Stimulated activated CD4-positive, alpha-beta T cell treated with anti-CD3 and anti-CD28 coated beads, Interleukin-1b, Interleukin-23, amount 100 ng/mL, for 24 hours (primary cell): ENCODE results near the gene CCDC187.

ENCODE experiments used
- DNase-seq, 4 experiments: peaks; one replicate each; pipeline ENCODE4 v3.0.0-alpha.2; 2020; ENCODE audit warnings: low read depth in 4 of 4, low spot score in 1 of 4

CCDC187 gene

DNA sequence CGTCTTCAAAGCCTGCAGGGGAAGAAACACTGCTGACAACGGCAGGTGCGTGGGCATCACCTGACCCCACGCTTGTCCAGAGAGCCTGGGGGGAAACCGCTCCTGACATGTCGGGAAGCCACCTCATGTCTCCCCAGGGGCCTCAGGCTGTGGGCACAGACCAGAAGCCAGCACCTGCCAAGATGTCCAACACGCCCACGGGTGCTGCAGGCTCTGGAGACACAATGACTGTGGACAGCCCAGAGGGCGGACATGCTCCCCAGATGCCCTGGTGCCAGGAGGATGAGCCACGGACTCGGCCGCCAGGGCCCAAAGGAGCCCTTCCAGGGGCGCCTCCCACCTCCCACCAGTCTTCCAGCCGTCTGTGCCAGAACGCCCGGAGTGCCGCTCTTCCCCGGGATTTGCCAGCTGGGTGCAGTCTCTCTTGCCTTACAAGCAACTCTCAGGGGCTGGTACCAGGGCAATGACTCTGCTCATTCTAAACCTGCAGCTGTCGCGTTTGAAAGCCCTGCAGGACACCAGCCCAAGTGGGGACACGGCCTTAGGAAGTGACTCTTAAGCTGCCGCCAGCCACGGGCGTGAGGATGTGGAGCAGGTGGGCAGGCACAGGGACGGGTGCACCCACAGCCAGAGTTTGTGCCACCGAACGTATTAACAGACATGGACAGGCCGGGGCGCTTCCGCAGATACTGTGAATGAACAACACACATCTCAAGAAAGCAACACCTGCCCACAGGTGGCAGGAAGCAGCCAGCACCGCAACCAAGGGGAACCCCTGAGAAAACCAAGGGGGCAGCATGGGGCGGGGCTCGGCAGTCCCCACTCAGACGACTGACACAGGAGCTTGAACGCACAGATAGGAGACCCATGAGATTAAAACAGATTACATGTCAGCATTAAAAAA is 92.2 kb downstream of the CCDC187 start:
- no peak for DNase-seq

DNA sequence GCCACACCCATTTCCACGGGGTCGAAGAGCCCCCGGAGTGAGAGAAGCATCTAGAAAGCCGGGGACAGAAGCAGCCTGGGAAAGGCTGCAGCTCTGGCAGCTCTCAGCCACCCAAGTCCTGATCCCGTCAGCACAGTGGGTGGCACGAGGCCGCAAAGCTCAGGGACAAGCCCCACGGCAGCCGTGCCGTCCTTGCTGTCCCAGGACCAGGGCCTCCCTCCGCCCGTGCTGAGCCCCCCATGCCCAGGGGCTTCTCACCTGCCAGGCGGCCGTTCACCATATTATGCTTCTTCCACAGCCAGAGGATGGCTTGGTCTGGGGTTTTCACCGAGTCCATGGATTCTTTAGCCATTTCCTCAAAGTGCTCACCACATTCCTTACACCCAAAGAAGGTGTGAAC is 92.9 kb downstream of the CCDC187 start:
- DNase-seq, result no peak

DNA sequence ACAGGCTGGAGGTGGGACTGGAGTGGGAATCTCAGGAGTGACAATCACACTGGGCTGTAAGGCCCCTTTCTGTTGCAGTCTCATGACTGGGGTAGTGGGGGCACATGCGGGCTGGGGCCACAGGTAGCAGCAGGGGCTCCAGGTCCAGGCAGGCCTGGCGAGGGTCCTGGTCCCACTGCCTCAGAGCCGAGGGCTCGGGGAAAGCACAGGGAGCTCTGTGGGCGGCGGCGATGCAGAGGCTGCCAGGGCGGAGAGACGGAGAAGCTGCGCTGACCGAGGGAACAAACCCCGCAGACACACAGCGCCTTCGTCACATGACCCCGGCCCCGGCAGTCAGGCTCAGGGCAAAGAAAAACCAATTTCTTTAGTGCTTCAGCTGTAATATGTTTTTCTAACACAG is 93.6 kb downstream of the CCDC187 start:
- no peak for DNase-seq

DNA sequence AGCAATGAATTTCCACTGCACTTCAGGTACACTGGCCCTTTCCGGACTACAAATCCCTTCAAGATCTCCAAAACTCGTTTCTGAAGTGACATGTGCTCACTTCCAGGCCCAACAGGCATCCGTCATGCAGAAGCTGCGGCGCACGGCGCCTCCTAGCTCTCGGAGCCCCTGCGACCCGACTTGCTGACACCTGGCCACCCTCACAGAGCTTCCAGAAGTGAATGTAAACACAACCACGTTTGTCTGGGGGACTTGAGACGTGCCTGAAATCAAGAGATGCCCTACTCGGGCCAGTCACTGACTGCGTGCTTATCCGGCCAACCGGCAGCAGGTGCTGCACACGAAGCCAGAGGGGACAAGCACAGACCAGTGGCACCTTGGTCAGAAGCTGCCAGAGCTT is 94.1 kb downstream of the CCDC187 start:
- DNase-seq, result no peak

DNA sequence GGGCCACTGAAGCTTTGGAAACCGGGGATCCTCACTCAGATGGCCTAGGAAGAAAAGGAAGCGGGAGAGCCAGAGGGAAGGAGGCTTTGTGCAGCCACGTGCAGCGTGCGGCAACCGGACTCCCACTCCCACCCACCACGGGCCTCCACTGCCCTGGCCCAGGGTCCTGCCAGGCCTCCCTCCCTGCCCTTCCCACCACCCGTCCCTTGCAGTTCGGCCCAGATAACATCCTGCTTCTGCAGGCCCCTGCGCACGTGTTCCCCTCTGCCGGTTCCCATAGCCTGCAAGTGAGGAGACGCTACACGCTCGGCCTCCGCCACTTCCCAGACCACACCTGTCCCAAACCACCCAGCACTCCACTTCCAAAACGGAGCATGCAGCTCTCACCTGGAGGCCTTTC is 94.7 kb downstream of the CCDC187 start:
- no peak for DNase-seq

DNA sequence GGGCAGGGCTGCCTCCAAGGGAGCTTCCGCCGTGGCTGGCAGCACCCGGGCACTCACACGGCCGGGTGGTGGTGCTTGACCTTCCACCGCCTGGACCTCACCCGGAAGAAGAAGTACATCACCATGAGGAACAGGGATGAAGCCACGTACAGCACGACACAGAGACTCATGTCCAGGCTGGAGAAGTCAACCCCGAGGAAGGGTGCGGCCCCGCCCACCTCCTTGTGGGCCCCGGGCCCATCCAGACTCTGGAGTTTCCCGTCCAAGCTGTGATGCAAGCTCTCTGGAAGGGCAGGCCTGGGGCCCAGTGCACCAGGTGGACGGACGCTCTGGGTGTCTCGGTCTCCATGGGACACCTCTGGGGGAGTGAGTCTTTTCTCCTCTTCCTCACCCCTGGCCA is 95.2 kb downstream of the CCDC187 start:
- DNase-seq, result no peak

DNA sequence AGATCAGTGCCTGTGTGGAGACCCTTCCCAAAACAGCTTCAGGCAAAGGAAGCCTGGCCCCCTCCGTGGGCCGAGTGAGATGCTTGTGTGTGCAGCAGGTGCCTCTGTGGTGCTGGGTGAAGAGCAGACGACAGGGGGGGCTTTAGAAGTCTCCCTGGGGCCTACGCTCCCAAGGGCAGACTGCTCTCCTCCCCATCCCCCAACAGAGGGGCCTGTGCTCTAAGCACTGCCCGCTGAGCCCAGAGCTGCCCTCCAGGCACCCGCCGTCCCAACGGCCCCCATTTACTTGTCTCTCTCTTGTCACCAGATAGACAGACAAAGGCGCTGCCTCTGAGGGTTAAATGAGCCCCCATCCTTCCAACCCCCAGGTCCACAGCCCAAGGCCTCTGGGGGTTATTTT is 96.3 kb downstream of the CCDC187 start:
- no peak for DNase-seq

DNA sequence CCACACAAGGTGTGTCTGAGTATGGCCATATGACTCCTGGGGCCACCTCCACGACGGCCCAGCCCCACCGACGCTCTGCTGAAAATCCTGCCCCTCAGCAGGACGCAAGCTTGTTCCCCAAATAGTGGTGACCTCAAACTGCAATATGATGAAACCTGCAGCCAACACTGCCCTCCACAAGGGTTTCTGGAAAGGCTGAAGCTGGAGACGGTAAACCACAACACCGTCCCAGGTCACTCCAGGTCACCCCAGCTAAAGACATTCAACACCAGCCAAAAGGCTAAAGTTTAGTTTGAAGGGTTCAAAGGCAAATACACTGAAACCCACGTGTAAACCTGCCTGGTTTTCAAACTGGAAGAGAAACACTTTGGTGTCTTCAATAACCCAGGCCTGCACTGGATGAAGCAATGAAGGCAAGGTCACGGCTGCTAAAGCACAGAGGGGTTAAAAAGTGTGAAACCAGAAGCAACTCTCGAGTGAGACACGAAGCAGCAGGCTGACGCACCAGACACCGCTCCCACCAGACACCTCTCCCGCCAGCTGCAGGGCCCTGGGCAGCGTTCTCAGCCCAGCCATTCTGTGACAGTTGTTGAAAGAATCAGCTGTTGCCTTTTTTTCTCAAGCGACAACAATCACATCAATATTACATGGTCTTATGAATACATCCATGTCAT is 97.2 kb downstream of the CCDC187 start:
- DNase-seq, result no peak

DNA sequence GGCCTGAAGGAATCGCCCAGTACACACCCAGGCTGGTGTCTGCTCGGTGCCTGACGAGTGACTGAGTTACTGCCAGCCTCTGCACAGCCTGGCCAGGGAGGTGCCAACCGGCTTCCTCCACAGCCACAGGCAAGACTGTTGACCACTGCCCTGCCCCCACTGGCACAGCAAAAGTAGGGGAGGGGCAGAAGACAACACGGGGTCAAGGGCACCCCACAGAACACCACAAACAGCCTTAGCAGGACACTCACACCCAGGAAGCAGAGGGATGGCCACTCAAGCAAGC is 98.2 kb downstream of the CCDC187 start:
- no peak for DNase-seq

DNA sequence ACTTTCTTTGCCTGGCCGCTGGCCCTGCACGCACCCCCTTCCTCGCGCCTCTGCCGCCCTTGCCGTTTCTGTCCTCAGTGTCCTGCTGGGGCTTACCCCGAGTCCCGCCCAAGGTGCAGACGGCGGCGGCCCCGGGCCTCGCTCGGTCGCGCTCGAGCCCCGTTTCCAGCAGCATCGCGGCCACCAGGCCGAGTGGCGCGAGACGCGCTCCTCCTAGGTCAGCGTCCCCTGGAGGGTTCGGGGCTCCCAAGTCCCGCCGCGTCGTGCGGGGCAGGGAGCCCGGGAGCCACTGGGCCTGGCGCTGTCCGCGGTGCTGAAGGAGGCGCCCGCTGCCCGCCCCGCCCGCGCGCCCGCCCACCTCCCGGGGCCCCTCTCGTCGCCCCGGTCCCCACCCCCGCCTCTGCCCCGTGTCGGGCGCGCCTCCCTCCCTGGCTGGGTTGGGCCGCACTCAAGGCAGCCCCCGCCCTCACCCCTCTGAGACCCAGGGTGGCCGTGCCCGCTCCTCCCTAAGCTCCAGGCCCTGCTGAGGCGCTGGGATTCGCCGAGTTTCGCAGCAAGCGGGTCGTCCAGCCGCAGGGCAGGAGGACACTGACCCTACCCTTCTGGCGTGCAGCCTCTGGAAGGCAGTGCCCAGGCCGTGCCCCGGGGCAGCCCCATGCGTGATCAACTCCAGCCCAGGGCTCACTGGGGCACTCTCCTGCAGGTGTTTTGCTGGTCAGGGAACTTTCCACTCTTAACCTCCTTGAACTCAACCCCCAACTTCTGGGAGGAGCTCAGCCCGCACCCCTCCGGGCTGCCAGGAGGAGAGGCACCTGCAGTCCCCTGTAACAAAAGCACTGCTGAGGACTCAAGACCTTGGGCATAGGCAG is 98.8 kb downstream of the CCDC187 start, which contains the start of gene LHX3:
TSS of gene LHX3 (minus strand) at position 291 of the 869 bp plus-strand sequence. CDS start at position 175, 116 bp downstream.
- DNase-seq, result no peak

DNA sequence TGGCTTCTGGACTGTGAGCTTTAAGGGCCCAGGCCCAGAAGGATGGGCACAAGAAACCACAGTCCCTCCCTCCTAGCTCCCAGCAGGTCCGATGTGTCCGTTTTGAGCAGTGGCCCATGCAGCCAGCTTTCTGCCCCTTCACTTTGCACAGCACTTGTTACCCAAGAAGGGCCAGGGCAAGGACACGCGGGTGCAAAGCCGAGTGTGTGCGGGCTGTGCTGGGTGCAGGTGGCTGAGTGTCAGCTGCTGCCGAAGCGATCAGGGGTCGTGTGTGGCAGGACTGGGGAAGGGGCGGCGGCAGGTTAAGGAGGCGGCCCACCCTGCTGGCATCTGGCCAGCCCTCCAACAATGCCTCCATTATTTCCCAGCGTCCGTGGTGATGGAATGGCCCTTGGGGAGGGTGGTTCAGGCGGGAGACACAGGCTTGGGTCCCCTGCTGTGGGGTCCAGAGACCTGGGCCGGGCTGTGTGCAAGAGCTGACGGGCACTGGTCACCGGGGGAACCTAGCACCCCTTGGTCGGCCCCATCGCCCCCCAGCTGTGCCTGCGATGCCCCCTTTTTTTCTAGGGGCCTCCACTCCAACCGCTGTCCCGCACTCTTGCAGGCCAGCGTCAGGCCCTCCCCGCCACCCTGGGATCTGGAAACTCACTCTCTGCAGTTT is 99.6 kb downstream of the CCDC187 start:
- DNase-seq, result no peak

DNA sequence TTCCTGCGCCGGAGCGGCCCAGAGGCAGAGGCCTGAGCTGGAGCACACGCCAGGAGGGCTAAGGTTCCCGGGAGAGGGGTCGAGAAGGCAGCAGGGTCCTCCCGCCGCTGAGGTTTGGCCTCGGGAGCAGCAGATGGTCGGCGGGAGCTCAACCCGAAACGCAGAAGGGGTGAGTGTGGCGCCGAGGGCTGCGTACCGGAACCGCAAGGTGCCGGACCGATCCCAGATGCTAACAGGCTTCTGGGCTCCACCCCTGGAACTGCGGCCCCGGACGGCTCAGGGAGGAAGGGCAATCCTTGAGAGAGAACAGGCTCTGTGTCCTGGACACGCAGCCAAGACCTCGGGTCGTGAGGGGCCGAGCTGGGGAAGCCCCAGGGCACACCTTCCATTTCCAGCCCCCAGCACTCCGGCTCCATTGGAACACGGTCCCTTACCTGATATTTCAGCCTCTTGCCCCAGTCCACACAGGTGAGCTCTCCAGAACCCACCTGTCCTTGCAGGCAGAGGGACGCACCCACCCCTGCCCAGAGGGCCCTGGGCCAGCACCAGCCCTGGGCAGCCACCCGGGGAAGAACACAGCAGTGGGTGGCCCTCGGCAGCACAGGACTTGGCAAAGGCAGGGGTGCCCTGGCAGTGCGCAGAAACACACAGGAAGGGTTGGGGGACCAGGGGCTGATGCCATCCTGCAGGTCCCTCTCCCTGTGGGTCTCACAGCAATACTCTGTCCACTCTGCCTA is 100.3 kb downstream of the CCDC187 start:
- no peak for DNase-seq

DNA sequence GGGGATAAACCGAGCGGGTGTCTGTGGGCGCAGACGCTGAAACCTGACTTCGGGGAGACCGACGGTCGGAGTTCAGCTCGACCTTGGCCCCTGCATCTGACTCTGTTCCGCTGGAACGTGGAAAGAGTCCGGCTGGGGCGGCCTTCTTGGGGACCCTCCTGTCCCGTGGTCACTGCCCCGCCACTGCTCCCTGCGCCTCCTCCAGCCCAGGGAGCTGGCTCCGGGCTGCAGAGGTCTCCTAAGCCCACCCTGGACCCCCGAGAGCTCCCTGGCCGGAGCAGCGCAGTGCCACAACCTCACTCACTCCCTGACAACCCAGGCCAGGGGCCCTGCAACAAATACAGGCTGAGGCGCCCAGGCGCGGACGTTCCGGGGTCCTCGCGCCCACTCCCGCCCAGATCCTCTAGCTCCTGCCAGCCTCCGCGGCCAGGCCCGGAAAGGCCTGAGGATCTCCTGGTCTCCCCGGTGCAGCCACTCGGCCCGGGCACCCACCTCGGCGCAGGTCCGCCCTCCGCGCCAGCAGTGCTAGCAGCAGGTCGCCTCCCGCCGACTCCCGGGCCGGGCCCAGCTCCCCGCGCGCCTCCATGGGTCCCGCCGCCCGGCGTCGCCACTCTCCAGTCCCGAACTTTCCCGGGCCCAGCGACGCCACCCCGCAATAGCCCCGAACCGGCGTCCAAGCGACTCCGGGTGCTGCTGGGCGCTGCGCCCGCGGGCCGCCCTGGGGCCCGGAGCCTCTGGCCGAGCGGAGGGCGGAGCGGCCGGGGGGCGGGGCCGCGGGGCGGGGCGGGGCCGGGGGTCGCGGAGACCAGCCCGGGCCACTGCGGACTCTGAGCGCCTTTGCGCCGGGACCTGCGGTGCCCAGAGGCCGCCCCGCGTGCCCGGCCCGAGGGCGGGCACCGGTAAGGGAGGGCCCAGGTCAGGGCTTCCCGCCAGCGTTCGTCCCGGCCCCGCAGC is 101.2 kb downstream of the CCDC187 start:
- no peak for DNase-seq

DNA sequence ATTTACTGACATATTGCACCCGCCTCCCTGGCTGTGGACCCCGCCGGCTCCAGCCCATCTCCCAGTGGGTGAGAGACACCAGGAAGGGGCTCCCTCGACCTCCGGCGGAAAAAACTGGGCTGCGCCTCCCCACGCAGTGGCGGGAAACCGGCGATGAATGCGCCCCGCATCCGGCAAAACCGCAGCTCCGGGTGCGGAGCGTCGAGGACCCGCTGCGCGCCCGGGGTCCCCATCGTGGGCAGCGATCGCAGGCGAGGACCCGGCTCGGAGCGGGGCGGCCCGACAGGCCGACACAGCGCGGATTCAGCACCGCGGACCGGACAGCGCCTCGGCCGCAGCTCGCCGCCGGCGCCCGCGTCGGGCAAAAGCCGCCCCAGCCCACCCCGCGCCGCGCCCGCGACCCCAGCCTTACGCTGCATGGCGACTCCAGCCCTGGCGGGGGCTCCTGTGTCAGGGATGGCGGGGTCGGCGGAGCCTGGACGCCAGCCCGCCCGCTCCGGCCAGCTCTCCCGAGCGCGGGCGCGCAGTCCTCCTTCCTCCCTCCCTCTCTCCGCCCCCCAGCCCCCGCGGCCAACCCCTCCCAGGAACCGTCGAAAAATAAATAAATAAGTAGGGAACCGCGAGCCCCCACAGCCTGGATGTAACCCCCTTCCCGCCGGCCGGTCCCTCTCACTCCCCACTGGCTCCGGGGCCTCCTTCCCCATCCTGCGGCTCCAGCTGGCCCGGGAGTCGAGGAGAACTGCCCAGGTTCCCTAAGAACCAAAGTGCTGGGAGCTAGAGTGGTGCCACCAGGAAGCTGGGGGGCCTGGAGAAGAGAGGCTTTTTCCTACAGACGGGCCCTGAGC is 102.1 kb downstream of the CCDC187 start:
- DNase-seq, result no peak

DNA sequence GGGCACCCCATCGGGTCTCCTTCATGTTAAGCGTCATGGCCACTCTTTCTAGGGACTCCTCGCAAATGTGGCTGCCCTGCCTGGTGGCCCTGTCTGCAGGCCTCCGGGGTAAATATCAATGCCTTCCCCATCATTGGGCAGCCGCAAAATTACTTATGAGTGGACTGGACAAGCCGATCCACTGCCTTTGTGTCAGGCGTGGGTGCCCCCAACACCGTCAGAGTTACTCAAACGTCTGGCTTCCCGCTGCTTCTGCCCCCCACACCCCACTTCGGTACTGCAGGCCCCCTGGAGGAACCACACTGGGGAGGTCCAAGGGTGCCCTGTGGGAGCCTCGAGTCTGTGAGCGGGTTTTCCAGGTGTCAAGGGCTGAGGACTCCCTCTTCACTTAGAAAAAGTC is 102.7 kb downstream of the CCDC187 start:
- DNase-seq, result no peak

DNA sequence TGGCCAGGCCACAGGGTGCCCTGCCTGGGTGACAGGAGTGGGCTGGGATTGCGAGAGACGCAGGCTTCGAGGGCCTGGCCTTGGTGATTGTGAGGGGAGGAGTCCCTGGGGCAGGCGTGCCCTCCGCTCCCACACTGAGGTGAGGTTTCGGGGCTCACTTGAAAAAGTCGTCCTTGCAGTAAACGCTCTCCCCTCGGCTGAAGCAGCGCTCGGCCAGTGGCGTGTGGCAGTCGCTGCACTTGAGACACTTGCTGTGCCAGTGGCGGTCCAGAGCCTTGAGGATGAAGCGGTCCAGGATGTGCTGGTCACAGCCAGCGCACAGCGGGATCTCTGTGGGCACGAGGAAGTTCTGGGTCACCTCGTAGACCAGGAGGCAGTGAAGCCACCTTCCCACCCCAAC is 103.5 kb downstream of the CCDC187 start:
- no peak for DNase-seq
